Fibroblast of lung (primary cell): Measurements from ENCODE around the gene NHLRC2.

Experiments used
- CTCF ChIP-seq, 2 donors: IDR thresholded peaks in 1 of 2; conservative IDR thresholded peaks in 1 of 2; 1 replicate in 1 of 2; 2 replicates in 1 of 2; pipeline ENCODE4 v1.5.1; 2011 to 2012; ENCODE audit warnings: low read length in 2 of 2, control low read depth in 1 of 2, inconsistent platforms in 1 of 2, low read depth in 1 of 2, mild to moderate bottlenecking in 1 of 2
- EZH2 ChIP-seq: IDR thresholded peaks from 2 replicates; pipeline ENCODE4 v1.5.1; 2012; ENCODE audit warnings: low read length, control low read depth, mild to moderate bottlenecking; ENCODE audit errors: missing control alignments

DNA sequence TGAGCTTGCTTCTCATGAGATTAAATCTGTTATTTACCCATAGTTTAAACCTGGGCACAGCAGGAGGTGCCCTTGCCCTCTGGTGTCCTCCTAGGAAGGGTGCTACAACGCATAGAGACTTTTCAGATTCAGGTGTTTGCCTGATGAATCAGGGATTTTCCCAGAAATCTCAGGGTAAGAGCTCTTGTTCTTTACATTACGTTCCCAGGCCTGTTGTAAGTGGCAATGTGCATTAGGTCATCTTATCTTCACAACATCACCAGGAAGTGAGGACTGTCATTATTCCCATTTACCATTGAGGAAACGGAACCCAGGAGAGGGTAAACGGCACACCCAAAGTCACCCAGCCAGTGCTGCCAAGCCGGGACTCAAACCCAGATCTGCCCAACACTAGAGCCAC lies 73.0 kb downstream of the NHLRC2 start:
- TF ChIP-seq CTCF (conservative IDR thresholded peaks at IDR 0.05 in 1 of 2, IDR thresholded peaks at IDR 0.05 in 1 of 2; ENCODE audit: low read depth in 1 of 2, low read length in 2 of 2): no peak
- no peak for TF ChIP-seq EZH2
